CD14-positive monocyte (primary cell): ENCODE results near the gene ZNF687. TPM values are rescaled to one million over a fixed set of nuclear protein-coding genes. Genes with fewer than 3 reads are reported as not detected.
A peak's percentile ranks its signal among the peaks of the same experiment; 100 is the strongest.

ENCODE experiments used
- DNase-seq, 3 donors: peaks; one replicate each; pipeline ENCODE4 v3.0.0-alpha.2; 2011 to 2022
- H2AFZ ChIP-seq: 2 replicates; pipeline ENCODE4 v1.6.0; 2012; ENCODE audit warnings: mild to moderate bottlenecking, low read depth, low read length, inconsistent platforms; ENCODE audit not compliant: insufficient read depth, poor library complexity, severe bottlenecking
- H3K27ac ChIP-seq, 2 donors: 1 replicate in 1 of 2; 2 replicates in 1 of 2; pipeline ENCODE4 v1.5.1; 2012 to 2013; ENCODE audit warnings: low read length in 2 of 2, control low read depth in 1 of 2, inconsistent platforms in 1 of 2, low read depth in 1 of 2, mild to moderate bottlenecking in 1 of 2
- H3K27me3 ChIP-seq, 2 donors: one replicate each; pipeline versions ENCODE4 v1.6.0 to v1.6.1; 2011 to 2013; ENCODE audit warnings: low read length in 2 of 2; ENCODE audit not compliant: control insufficient read depth in 2 of 2, insufficient read depth in 2 of 2
- H3K36me3 ChIP-seq, 2 donors: replicated peaks in 1 of 2; 1 replicate in 1 of 2; 2 replicates in 1 of 2; pipeline versions ENCODE4 v1.5.1 to v1.6.1; 2012 to 2013; ENCODE audit warnings: low read length in 2 of 2, control low read depth in 1 of 2, inconsistent platforms in 1 of 2, mild to moderate bottlenecking in 1 of 2; ENCODE audit not compliant: insufficient read depth in 2 of 2, control insufficient read depth in 1 of 2
- H3K4me1 ChIP-seq, 2 donors: 1 replicate in 1 of 2; 2 replicates in 1 of 2; pipeline versions ENCODE4 v1.5.1 to v1.6.1; 2012 to 2013; ENCODE audit warnings: low read length in 2 of 2, control low read depth in 1 of 2, inconsistent platforms in 1 of 2, mild to moderate bottlenecking in 1 of 2, moderate library complexity in 1 of 2; ENCODE audit not compliant: insufficient read depth in 2 of 2, control insufficient read depth in 1 of 2
- H3K4me2 ChIP-seq: replicated peaks from 2 replicates; pipeline ENCODE3; 2012; ENCODE audit warnings: low read length, moderate library complexity, mild to moderate bottlenecking; ENCODE audit not compliant: poor library complexity, severe bottlenecking; ENCODE audit errors: extremely low read depth
- H3K4me3 ChIP-seq, 3 experiments: fragments of 200-600 bp in 1 of 3; sonication (generic) in 1 of 3; replicated peaks in 1 of 3; 1 replicate in 2 of 3; 2 replicates in 1 of 3; pipeline ENCODE4 v1.5.1; 2011 to 2013; ENCODE audit warnings: low read length in 3 of 3, mild to moderate bottlenecking in 3 of 3, control low read depth in 2 of 3, low read depth in 2 of 3, inconsistent platforms in 1 of 3, moderate library complexity in 1 of 3
- H3K79me2 ChIP-seq: 2 replicates; pipeline ENCODE4 v1.6.0; 2012; ENCODE audit warnings: mild to moderate bottlenecking, control low read depth, inconsistent platforms, low read length, moderate library complexity; ENCODE audit not compliant: insufficient read depth
- H3K9ac ChIP-seq: 2 replicates; pipeline ENCODE4 v1.6.0; 2017; ENCODE audit warnings: low read length, mild to moderate bottlenecking; ENCODE audit not compliant: insufficient read depth, poor library complexity, severe bottlenecking
- H3K9me3 ChIP-seq, 2 donors: replicated peaks in 1 of 2; 1 replicate in 1 of 2; 2 replicates in 1 of 2; pipeline versions ENCODE4 v1.5.1 to v1.6.1; 2012 to 2013; ENCODE audit warnings: low read length in 2 of 2, control low read depth in 1 of 2; ENCODE audit not compliant: control insufficient read depth in 1 of 2, insufficient read depth in 1 of 2
- H4K20me1 ChIP-seq: 2 replicates; pipeline ENCODE4 v1.6.0; 2012; ENCODE audit warnings: mild to moderate bottlenecking, low read length, control low read depth, moderate library complexity; ENCODE audit not compliant: insufficient read depth
- H3K27ac Mint-ChIP-seq, 7 donors: one replicate each; pipeline ENCODE4 v1.8.0; 2020; ENCODE audit warnings: mild to moderate bottlenecking in 7 of 7, mixed read lengths in 7 of 7, moderate library complexity in 6 of 7, inconsistent platforms in 2 of 7
- H3K27me3 Mint-ChIP-seq, 3 donors: one replicate each; pipeline ENCODE4 v1.8.0; 2021 to 2022; ENCODE audit warnings: low read depth in 3 of 3, mild to moderate bottlenecking in 3 of 3, mixed read lengths in 3 of 3, moderate library complexity in 3 of 3, inconsistent platforms in 1 of 3
- H3K36me3 Mint-ChIP-seq, 2 donors: one replicate each; pipeline ENCODE4 v1.8.0; 2020; ENCODE audit warnings: mixed read lengths in 2 of 2, inconsistent platforms in 1 of 2, mild to moderate bottlenecking in 1 of 2
- H3K4me1 Mint-ChIP-seq: one replicate; pipeline ENCODE4 v1.8.0; 2020; ENCODE audit warnings: mild to moderate bottlenecking, mixed read lengths
- H3K4me3 Mint-ChIP-seq, 2 donors: one replicate each; pipeline ENCODE4 v1.8.0; 2020; ENCODE audit warnings: mild to moderate bottlenecking in 2 of 2, mixed read lengths in 2 of 2, moderate library complexity in 1 of 2
- H3K9me3 Mint-ChIP-seq, 7 donors: one replicate each; pipeline ENCODE4 v1.8.0; 2020 to 2022; ENCODE audit warnings: mixed read lengths in 7 of 7, mild to moderate bottlenecking in 6 of 7, moderate library complexity in 6 of 7, inconsistent platforms in 2 of 7
- WGBS: methylation state at CpG from one replicate; pipeline ENCODE4 v1.1.5; 2013; ENCODE audit warnings: missing lambda C conversion rate; ENCODE audit not compliant: insufficient coverage; 5-methylcytosine and 5-hydroxymethylcytosine counted together
- intact Hi-C, 2 donors: fragments of 100-400 bp; cut with micrococcal nuclease; formaldehyde crosslinking; loops; one replicate each; pipeline versions ENCODE4 v1.15.0 to v1.15.1; 2023
- polyA plus RNA-seq, 3 donors: library from polyadenylated mRNA; depleted of rRNA in 1 of 3; unstranded in 2 of 3; stranded (reverse) in 1 of 3; fragments of 300-500 nt in 2 of 3; fragments of >200 nt in 1 of 3; fragmentation: Illumina TruSeq in 2 of 3; gene quantifications; 1 replicate in 2 of 3; 2 replicates in 1 of 3; pipeline ENCODE4 v1.2.3, GENCODE V29; 2012 to 2021
- TF ChIP-seq, protein P1 (sequence below): fragments of 200-600 bp; IDR thresholded peaks from one replicate; pipeline ENCODE4 v1.8.0; 2022; ENCODE audit warnings: antibody characterized with exemption, mild to moderate bottlenecking

ZNF687 gene
- polyA plus RNA-seq, 3 donors, result 1.3 to 26.5 (median 1.8) TPM

DNA sequence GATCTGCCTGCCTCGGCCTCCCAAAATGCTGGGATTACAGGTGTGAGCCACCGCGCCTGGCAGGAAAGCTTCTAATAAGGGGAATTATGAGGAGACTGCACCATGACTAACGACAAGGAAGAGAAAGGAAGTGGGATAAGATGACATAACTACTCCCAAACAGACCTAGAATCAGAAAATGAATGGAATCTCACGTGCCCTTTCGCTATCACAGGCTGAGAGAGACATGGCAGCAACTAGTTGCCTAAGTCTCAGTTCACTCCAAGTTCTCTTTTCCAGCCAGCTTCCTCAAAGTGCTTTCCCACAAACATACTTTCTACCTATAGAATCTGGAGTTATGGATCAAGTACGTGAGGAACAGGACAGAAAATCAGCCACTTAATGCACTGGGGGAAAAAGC, 43.1 kb downstream of the ZNF687 start:
- DNase-seq, result peak in 2 of 3 donors; percentile 18 to 48
- Histone ChIP-seq H3K9me3 (no peaks in the 10 kb centered on the region), H2AFZ (no peak overlapping the region), H3K36me3 (peaks cover 31 to 44% of the 10 kb centered on the region in 2 donors), H3K79me2 (peaks cover 68% of the 10 kb centered on the region), H4K20me1 (peaks cover 41% of the 10 kb centered on the region), H3K9ac (no peak overlapping the region), H3K4me2 (peak overlapping the region; percentile 87), H3K4me1 (peaks cover 30 to 35% of the 10 kb centered on the region in 2 donors), H3K4me3 (peak overlapping the region in 1 of 3 experiments; percentile 80), H3K27ac (peak overlapping the region in 1 of 2 donors; percentile 86), H3K27me3 (no peaks in the 10 kb centered on the region)
- Mint-ChIP-seq H3K9me3 (peaks cover 0 to 2% (median 0%) of the 10 kb centered on the region in 7 donors), H3K27ac (peak overlapping the region; percentile 37 to 100 (median 96)), H3K4me3 (peak overlapping the region; percentile 20 to 30), H3K36me3 (peaks cover 35 to 47% of the 10 kb centered on the region in 2 donors), H3K27me3 (peaks cover 0 to 1% (median 0%) of the 10 kb centered on the region in 3 donors), H3K4me1 (peaks cover 38% of the 10 kb centered on the region)
- no CpG with 5 or more reads among the region's 7 CpGs for WGBS
- TF ChIP-seq, protein P1, sequence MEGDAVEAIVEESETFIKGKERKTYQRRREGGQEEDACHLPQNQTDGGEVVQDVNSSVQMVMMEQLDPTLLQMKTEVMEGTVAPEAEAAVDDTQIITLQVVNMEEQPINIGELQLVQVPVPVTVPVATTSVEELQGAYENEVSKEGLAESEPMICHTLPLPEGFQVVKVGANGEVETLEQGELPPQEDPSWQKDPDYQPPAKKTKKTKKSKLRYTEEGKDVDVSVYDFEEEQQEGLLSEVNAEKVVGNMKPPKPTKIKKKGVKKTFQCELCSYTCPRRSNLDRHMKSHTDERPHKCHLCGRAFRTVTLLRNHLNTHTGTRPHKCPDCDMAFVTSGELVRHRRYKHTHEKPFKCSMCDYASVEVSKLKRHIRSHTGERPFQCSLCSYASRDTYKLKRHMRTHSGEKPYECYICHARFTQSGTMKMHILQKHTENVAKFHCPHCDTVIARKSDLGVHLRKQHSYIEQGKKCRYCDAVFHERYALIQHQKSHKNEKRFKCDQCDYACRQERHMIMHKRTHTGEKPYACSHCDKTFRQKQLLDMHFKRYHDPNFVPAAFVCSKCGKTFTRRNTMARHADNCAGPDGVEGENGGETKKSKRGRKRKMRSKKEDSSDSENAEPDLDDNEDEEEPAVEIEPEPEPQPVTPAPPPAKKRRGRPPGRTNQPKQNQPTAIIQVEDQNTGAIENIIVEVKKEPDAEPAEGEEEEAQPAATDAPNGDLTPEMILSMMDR, result no peak
- intact Hi-C loops, result no loop called here

DNA sequence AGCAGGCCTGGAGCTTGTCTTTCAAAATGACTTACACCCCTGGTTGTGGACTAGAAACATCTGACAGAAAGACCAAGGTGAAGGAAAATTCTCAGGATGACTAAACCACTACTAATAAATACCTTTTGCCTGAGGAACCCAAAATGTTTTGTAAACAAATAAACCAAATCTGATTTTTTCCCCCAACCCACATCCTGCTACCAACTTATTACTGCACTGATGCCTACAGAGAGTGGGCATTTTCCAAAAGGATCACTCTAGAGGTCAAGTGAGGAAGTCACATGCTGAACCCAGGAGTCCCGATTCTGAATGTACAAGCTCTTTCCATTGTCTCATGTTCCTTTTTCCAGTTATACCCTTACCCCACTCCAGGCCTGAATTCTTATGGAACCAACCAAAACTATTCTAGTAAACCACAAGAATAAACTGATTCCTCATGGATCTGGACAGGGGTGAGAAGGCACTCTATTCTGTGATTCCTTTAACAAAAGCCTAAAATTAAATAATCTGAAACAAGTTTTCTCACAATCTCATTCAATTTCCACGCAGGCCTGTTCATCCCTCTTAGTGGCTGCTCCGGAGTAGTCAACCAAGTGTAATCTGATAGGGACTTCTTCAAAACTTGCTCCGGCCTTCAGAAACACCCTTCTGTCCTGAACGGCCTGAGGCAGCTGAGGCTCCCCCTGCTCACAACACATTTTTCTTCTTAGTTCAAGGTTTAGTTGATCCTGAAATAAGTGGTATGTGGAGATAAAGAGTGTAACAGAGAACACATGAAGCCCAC, 43.7 kb downstream of the ZNF687 start:
- peak overlapping the region; percentile 21 to 86 for H3K27ac ChIP-seq
- WGBS, result 76% methylated on average over 3 of the region's 5 CpGs
- peak overlapping the region; percentile 89 to 99 for H3K4me3 Mint-ChIP-seq
- TF ChIP-seq, protein P1, result no peak
- H4K20me1 ChIP-seq, result peaks cover 35% of the 10 kb centered on the region
- peak overlapping the region; percentile 87 for H3K4me2 ChIP-seq
- peaks cover 38% of the 10 kb centered on the region for H3K4me1 Mint-ChIP-seq
- peaks cover 24 to 38% of the 10 kb centered on the region in 2 donors for H3K36me3 ChIP-seq
- H3K9me3 Mint-ChIP-seq, result peaks cover 0 to 2% (median 0%) of the 10 kb centered on the region in 7 donors
- peaks cover 30 to 35% of the 10 kb centered on the region in 2 donors for H3K4me1 ChIP-seq
- DNase-seq, result no peak
- no peaks in the 10 kb centered on the region for H3K27me3 ChIP-seq
- intact Hi-C loops, result loop anchor here in 1 of 2 donors (2.0 kb wide), 1 partner anchor 15 kb away; no protein-coding TSS in a partner anchor
- no peaks in the 10 kb centered on the region for H3K9me3 ChIP-seq
- H3K79me2 ChIP-seq, result peaks cover 61% of the 10 kb centered on the region
- peak overlapping the region; percentile 63 for H2AFZ ChIP-seq
- H3K36me3 Mint-ChIP-seq, result peaks cover 29 to 41% of the 10 kb centered on the region in 2 donors
- peaks cover 1 to 2% (median 1%) of the 10 kb centered on the region in 3 donors for H3K27me3 Mint-ChIP-seq
- H3K4me3 ChIP-seq, result peak overlapping the region in 2 of 3 experiments; percentile 80 to 91
- H3K27ac Mint-ChIP-seq, result peak overlapping the region; percentile 95 to 100 (median 97)
- H3K9ac ChIP-seq, result peak overlapping the region; percentile 84
